Neuronal stem cell (in vitro differentiated cells): ENCODE data around the gene C1QTNF9.

Experiments
- DNase-seq: peaks from one replicate; pipeline ENCODE4 v3.0.0-alpha.2; 2013; ENCODE audit warnings: low spot score
- H2AFZ ChIP-seq: one replicate; pipeline ENCODE4 v1.6.1; 2013; ENCODE audit warnings: mild to moderate bottlenecking, low read length, inconsistent platforms
- H2AK5ac ChIP-seq: 2 replicates; pipeline ENCODE4 v1.6.1; 2013; ENCODE audit warnings: low read depth, mild to moderate bottlenecking, inconsistent platforms, low read length, moderate library complexity, mixed read lengths
- H2BK120ac ChIP-seq: 2 replicates; pipeline ENCODE4 v1.6.1; 2013; ENCODE audit warnings: low read depth, mild to moderate bottlenecking, inconsistent platforms, low read length, moderate library complexity, mixed read lengths
- H2BK12ac ChIP-seq: one replicate; pipeline ENCODE4 v1.6.1; 2013; ENCODE audit warnings: low read length, inconsistent platforms
- H2BK15ac ChIP-seq: 2 replicates; pipeline ENCODE4 v1.6.1; 2013; ENCODE audit warnings: mild to moderate bottlenecking, low read length, inconsistent platforms, mixed read lengths
- H2BK5ac ChIP-seq: one replicate; pipeline ENCODE4 v1.6.1; 2013; ENCODE audit warnings: inconsistent platforms, mild to moderate bottlenecking, low read length, moderate library complexity
- H3K14ac ChIP-seq: one replicate; pipeline ENCODE4 v1.6.1; 2013; ENCODE audit warnings: low read length, inconsistent platforms
- H3K18ac ChIP-seq: 2 replicates; pipeline ENCODE4 v1.6.1; 2013; ENCODE audit warnings: low read length, inconsistent platforms
- H3K23ac ChIP-seq: 2 replicates; pipeline ENCODE4 v1.6.1; 2013; ENCODE audit warnings: low read depth, mild to moderate bottlenecking, mixed read lengths, low read length, inconsistent platforms; ENCODE audit not compliant: poor library complexity
- H3K27ac ChIP-seq: replicated peaks from 3 replicates; pipeline ENCODE4 v1.5.1; 2013; ENCODE audit warnings: low read length, inconsistent platforms
- H3K27me3 ChIP-seq, 3 experiments: 2 replicates each; pipeline ENCODE4 v1.6.1; 2013; ENCODE audit warnings: low read length in 3 of 3, mild to moderate bottlenecking in 2 of 3, inconsistent platforms in 1 of 3, low read depth in 1 of 3, mixed read lengths in 1 of 3, moderate library complexity in 1 of 3; ENCODE audit not compliant: control insufficient read depth in 3 of 3, insufficient read depth in 3 of 3
- H3K36me3 ChIP-seq, 2 donors: replicated peaks in 1 of 2; 2 replicates each; pipeline ENCODE4 v1.6.1; 2013; ENCODE audit warnings: low read length in 2 of 2; ENCODE audit not compliant: control insufficient read depth in 2 of 2, insufficient read depth in 2 of 2
- H3K4ac ChIP-seq: 2 replicates; pipeline ENCODE4 v1.6.1; 2013; ENCODE audit warnings: inconsistent platforms, mild to moderate bottlenecking, low read length, moderate library complexity
- H3K4me1 ChIP-seq, 2 donors: 1 replicate in 1 of 2; 2 replicates in 1 of 2; pipeline ENCODE4 v1.6.1; 2013; ENCODE audit warnings: low read length in 2 of 2, low read depth in 1 of 2; ENCODE audit not compliant: control insufficient read depth in 2 of 2, insufficient read depth in 1 of 2
- H3K4me2 ChIP-seq: one replicate; pipeline ENCODE4 v1.6.1; 2013; ENCODE audit warnings: mild to moderate bottlenecking, low read length, inconsistent platforms; ENCODE audit not compliant: insufficient read depth, poor library complexity, severe bottlenecking
- H3K4me3 ChIP-seq, 2 donors: 2 replicates each; pipeline ENCODE4 v1.5.1; 2013; ENCODE audit warnings: low read length in 2 of 2, mild to moderate bottlenecking in 2 of 2, inconsistent platforms in 1 of 2, moderate library complexity in 1 of 2
- H3K79me1 ChIP-seq: one replicate; pipeline ENCODE4 v1.6.1; 2013; ENCODE audit warnings: low read depth, mild to moderate bottlenecking, inconsistent platforms, low read length, moderate library complexity
- H3K9ac ChIP-seq: one replicate; pipeline ENCODE4 v1.6.1; 2013; ENCODE audit warnings: mild to moderate bottlenecking, low read depth, low read length, inconsistent platforms; ENCODE audit not compliant: poor library complexity
- H3K9me3 ChIP-seq, 2 donors: replicated peaks in 1 of 2; 2 replicates each; pipeline versions ENCODE3 to v1.6.1; 2013; ENCODE audit warnings: low read length in 2 of 2, mild to moderate bottlenecking in 2 of 2, inconsistent platforms in 1 of 2, low read depth in 1 of 2, mixed read lengths in 1 of 2, moderate library complexity in 1 of 2; ENCODE audit not compliant: control insufficient read depth in 2 of 2, insufficient read depth in 1 of 2
- H4K8ac ChIP-seq: one replicate; pipeline ENCODE4 v1.6.1; 2013; ENCODE audit warnings: low read depth, mild to moderate bottlenecking, inconsistent platforms, low read length, moderate library complexity
- H4K91ac ChIP-seq: one replicate; pipeline ENCODE4 v1.6.1; 2013; ENCODE audit warnings: low read length, low read depth, mild to moderate bottlenecking, inconsistent platforms; ENCODE audit not compliant: poor library complexity
- WGBS, 2 donors: extraction: QIAGEN DNeasy Blood & Tissue Kit; methylation state at CpG; one replicate each; pipeline ENCODE4 v1.1.7; 2013; ENCODE audit warnings: missing lambda C conversion rate in 2 of 2, mixed read lengths in 1 of 2; ENCODE audit not compliant: insufficient read length in 2 of 2, insufficient replicate concordance in 1 of 2; ENCODE audit errors: extremely low coverage in 2 of 2; 5-methylcytosine and 5-hydroxymethylcytosine counted together

The C1QTNF9 gene

DNA sequence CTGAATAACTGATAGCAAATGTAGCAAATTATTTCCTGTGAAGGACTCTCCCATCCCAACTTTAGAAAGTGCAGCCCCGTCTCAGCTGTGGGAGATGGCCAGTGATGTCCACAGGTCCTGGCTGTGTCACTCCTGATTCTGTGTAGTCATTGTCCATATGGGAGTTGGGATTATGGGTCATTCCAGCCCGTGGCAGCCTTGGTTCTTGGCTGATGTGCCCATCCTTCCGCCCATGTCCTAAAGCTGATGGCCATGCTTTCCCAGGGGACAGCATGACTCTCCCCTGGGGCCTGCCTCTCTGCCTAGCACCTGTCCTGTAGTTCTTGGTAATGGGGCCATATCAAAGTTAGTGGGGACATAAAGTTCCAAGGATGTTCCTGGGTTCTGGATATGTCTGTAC is 43.9 kb upstream of the C1QTNF9 start:
- Histone ChIP-seq H3K4me3 (no peak overlapping the region), H3K4me1 (peaks cover 0 to 11% of the 10 kb centered on the region in 2 donors), H3K18ac (no peak overlapping the region), H3K79me1 (no peaks in the 10 kb centered on the region), H4K8ac (no peak overlapping the region), H4K91ac (no peak overlapping the region), H3K27ac (no peak overlapping the region), H3K14ac (no peak overlapping the region), H3K9ac (no peak overlapping the region), H2AK5ac (no peak overlapping the region), H2BK12ac (no peak overlapping the region), H3K4me2 (no peak overlapping the region), H2BK15ac (no peak overlapping the region), H3K23ac (no peak overlapping the region), H2BK5ac (no peak overlapping the region), H3K9me3 (no peaks in the 10 kb centered on the region), H3K4ac (no peak overlapping the region), H2AFZ (no peak overlapping the region), H3K27me3 (no peaks in the 10 kb centered on the region), H2BK120ac (no peak overlapping the region), H3K36me3 (peaks cover 0 to 20% of the 10 kb centered on the region in 2 donors)
- no peak for DNase-seq
- no CpG with 5 or more reads among the region's 3 CpGs for WGBS, 2 donors

DNA sequence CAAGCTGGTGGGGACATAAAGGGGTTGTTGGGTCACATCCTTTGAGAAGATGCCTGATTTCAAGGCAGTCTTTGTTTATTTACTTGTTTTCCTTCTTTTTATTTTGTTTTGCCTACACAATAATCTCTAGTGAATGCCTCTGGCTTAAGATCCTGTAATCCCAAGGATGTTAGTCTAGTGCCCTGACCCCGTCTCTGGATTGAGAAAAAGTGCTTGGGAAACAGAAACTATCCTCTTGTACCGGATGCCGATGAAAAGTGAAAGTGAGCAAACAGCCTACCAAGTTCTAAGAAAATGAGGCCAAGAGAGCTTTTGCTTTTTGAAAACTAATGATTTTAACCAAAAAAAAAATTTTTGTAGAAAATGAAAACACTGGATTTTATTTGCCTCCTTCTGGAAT is 42.1 kb upstream of the C1QTNF9 start:
- no peak overlapping the region for H3K9ac ChIP-seq
- no peak overlapping the region for H2BK12ac ChIP-seq
- no peak overlapping the region for H2AFZ ChIP-seq
- no peak overlapping the region for H4K91ac ChIP-seq
- H3K4ac ChIP-seq = no peak overlapping the region
- no peaks in the 10 kb centered on the region for H3K27me3 ChIP-seq
- H2AK5ac ChIP-seq = no peak overlapping the region
- H3K79me1 ChIP-seq = peaks cover 2% of the 10 kb centered on the region
- H2BK120ac ChIP-seq = no peak overlapping the region
- no peak overlapping the region for H2BK5ac ChIP-seq
- no peak for DNase-seq
- H3K9me3 ChIP-seq = no peaks in the 10 kb centered on the region
- H3K23ac ChIP-seq = no peak overlapping the region
- no CpG with 5 or more reads among the region's 3 CpGs for WGBS, 2 donors
- no peak overlapping the region for H2BK15ac ChIP-seq
- H3K18ac ChIP-seq = no peak overlapping the region
- H3K4me1 ChIP-seq = peaks cover 11 to 28% of the 10 kb centered on the region in 2 donors
- peaks cover 0 to 13% of the 10 kb centered on the region in 2 donors for H3K36me3 ChIP-seq
- H3K14ac ChIP-seq = no peak overlapping the region
- H3K4me2 ChIP-seq = no peak overlapping the region
- H3K27ac ChIP-seq = no peak overlapping the region
- H3K4me3 ChIP-seq = no peak overlapping the region
- H4K8ac ChIP-seq = no peak overlapping the region

DNA sequence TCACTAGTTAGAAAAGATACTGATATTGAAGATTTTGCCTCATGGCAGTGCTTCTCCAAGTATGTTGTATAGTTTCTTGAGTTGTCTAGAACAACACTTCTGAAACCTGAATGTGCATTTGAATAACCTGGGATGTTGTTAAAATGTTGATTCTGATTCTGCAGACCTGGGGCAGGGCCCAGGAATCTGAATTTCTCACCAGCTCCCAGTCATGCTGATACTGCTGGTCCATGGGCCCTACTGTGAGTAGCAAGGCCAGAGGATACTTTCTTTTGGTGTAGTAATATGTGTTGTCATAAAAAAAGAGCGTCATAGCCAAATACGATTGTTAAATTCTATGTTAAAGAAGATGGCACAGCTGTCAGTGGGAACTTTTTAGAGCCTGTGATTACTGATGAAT is 41.6 kb upstream of the C1QTNF9 start:
- Histone ChIP-seq H3K4me2 (no peak overlapping the region), H3K9me3 (no peaks in the 10 kb centered on the region), H3K9ac (no peak overlapping the region), H2BK15ac (no peak overlapping the region), H2BK5ac (no peak overlapping the region), H4K91ac (no peak overlapping the region), H3K4ac (no peak overlapping the region), H3K27me3 (no peaks in the 10 kb centered on the region), H3K23ac (no peak overlapping the region), H3K4me1 (peaks cover 15 to 33% of the 10 kb centered on the region in 2 donors), H3K36me3 (peaks cover 0 to 16% of the 10 kb centered on the region in 2 donors), H4K8ac (no peak overlapping the region), H3K18ac (no peak overlapping the region), H2AFZ (no peak overlapping the region), H2BK120ac (no peak overlapping the region), H2AK5ac (no peak overlapping the region), H3K4me3 (no peak overlapping the region), H3K14ac (no peak overlapping the region), H2BK12ac (no peak overlapping the region), H3K27ac (no peak overlapping the region), H3K79me1 (peaks cover 2% of the 10 kb centered on the region)
- WGBS, 2 donors = no CpG with 5 or more reads among the region's 2 CpGs
- no peak for DNase-seq

DNA sequence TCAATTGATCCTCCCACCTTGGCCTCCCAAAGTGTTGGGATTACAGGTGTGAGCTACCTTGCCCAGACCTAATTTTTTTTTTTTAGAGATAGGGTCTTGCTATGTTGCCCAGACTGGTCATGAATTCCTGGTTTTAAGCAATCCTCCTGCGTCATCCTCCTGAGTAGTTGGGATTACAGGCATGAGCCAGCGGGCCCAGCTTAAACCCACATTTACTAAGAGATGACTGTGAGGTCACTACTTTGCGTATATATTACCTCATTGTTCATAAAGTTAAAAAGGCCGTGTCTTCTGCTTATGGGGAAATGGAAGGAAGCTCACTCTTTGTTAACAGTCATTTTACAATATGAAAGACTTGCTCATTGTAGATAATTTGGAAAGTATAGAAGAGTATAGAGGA is 39.6 kb upstream of the C1QTNF9 start:
- H2AFZ ChIP-seq = no peak overlapping the region
- H4K8ac ChIP-seq = no peak overlapping the region
- H3K4me1 ChIP-seq = peaks cover 17 to 26% of the 10 kb centered on the region in 2 donors
- peaks cover 4% of the 10 kb centered on the region for H3K79me1 ChIP-seq
- H3K27ac ChIP-seq = no peak overlapping the region
- H2BK120ac ChIP-seq = no peak overlapping the region
- no CpG with 5 or more reads among the region's 4 CpGs for WGBS, 2 donors
- no peak overlapping the region for H2BK15ac ChIP-seq
- no peak for DNase-seq
- H3K27me3 ChIP-seq = no peaks in the 10 kb centered on the region
- H3K14ac ChIP-seq = no peak overlapping the region
- H3K9me3 ChIP-seq = no peaks in the 10 kb centered on the region
- H4K91ac ChIP-seq = no peak overlapping the region
- no peak overlapping the region for H2AK5ac ChIP-seq
- H2BK5ac ChIP-seq = no peak overlapping the region
- H3K4me3 ChIP-seq = no peak overlapping the region
- H3K36me3 ChIP-seq = peaks cover 0 to 18% of the 10 kb centered on the region in 2 donors
- no peak overlapping the region for H3K23ac ChIP-seq
- H2BK12ac ChIP-seq = no peak overlapping the region
- no peak overlapping the region for H3K4ac ChIP-seq
- H3K9ac ChIP-seq = no peak overlapping the region
- H3K18ac ChIP-seq = no peak overlapping the region
- no peak overlapping the region for H3K4me2 ChIP-seq
